ENCODE results near the gene IVL. TPM values are rescaled to one million over a fixed set of nuclear protein-coding genes. Genes with fewer than 3 reads are reported as not detected.

The IVL gene
- total and polyA plus RNA-seq, 2 experiments from 2014 or later = not detected

DNA sequence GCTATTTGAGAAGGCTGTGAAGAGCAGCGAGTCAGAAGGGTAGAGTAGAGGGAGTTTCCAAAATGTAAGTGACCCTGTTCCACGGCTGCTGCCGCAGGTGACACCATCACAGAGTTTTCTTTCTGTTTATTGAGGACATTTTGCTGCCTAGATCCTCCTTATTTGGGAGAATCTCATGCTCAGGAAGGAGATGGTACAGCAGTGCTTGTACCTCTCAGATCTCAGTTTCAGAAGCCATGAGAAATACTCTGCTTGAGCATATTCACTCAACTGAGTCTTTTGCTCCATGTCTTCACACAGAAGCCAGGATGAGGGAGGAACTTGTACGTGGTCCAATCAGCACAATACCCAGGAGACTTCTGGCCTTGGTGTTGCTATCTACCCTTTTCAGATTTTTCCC is 47.0 kb upstream of the IVL start:
- Histone ChIP-seq H3K4me1 (ENCODE audit: insufficient read depth) (no peaks in the 10 kb centered on the region), H3K4me2 (no peak overlapping the region), H3K27me3 (no peaks in the 10 kb centered on the region), H3K9me2 (replicated peaks; ENCODE audit: insufficient read depth) (no peaks in the 10 kb centered on the region), H4K20me1 (ENCODE audit: insufficient read depth, poor library complexity, severe bottlenecking) (no peaks in the 10 kb centered on the region), H3K4me3 (no peak overlapping the region), H2AFZ (no peak overlapping the region), H3K9me3 (ENCODE audit: low read depth) (peaks cover 4% of the 10 kb centered on the region), H3K79me2 (no peaks in the 10 kb centered on the region), H3K27ac (no peak overlapping the region), H3K36me3 (replicated peaks; ENCODE audit: insufficient read depth, low read depth) (no peaks in the 10 kb centered on the region)
- 49% methylated on average over 4 of the region's 4 CpGs for WGBS (ENCODE audit: low lambda C conversion rate, missing lambda C conversion rate)
- no peak for DNase-seq (ENCODE audit: low spot score)
- TF ChIP-seq CTCF (IDR thresholded peaks at IDR 0.05; ENCODE audit: poor library complexity) (no peak), EZH2phosphoT487 (IDR thresholded peaks at IDR 0.05; ENCODE audit: low read depth, severe bottlenecking, unreplicated experiment) (no peak), EZH2 (IDR thresholded peaks at IDR 0.05; ENCODE audit: borderline replicate concordance) (no peak)

DNA sequence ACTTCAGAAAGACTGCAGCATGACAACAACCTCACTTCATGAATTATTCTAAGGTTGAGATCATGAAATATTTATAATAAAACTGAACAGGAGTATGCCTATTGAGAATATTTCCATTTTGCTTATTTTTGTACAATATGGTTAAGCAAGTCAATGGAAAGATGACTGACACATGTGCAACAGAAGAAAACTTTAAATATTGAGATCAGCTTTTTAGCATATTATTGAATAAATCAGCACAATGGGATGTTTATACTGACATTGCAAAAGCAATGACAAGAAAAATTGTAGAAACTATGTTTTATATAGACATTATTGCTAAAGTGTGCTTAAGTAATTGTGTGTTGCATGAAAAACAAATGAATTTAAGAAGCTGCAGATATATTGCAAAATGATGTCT is 43.9 kb upstream of the IVL start:
- Histone ChIP-seq H3K4me3 (no peak overlapping the region), H3K27me3 (no peaks in the 10 kb centered on the region), H2AFZ (no peak overlapping the region), H3K27ac (no peak overlapping the region), H3K4me2 (no peak overlapping the region), H3K79me2 (no peaks in the 10 kb centered on the region), H3K9me3 (ENCODE audit: low read depth) (no peaks in the 10 kb centered on the region), H4K20me1 (ENCODE audit: insufficient read depth, poor library complexity, severe bottlenecking) (no peaks in the 10 kb centered on the region), H3K36me3 (replicated peaks; ENCODE audit: insufficient read depth, low read depth) (no peaks in the 10 kb centered on the region), H3K9me2 (replicated peaks; ENCODE audit: insufficient read depth) (no peaks in the 10 kb centered on the region), H3K4me1 (ENCODE audit: insufficient read depth) (no peaks in the 10 kb centered on the region)
- DNase-seq (ENCODE audit: low spot score) = no peak
- TF ChIP-seq CTCF (IDR thresholded peaks at IDR 0.05; ENCODE audit: poor library complexity) = no peak
- TF ChIP-seq EZH2 (IDR thresholded peaks at IDR 0.05; ENCODE audit: borderline replicate concordance) = no peak
- no peak for TF ChIP-seq EZH2phosphoT487 (IDR thresholded peaks at IDR 0.05; ENCODE audit: low read depth, severe bottlenecking, unreplicated experiment)

- Histone ChIP-seq H3K4me1 (ENCODE audit: insufficient read depth) (no peaks in the 10 kb centered on the region), H3K9me3 (ENCODE audit: low read depth) (no peaks in the 10 kb centered on the region), H4K20me1 (ENCODE audit: insufficient read depth, poor library complexity, severe bottlenecking) (no peaks in the 10 kb centered on the region), H3K27me3 (no peaks in the 10 kb centered on the region), H3K36me3 (replicated peaks; ENCODE audit: insufficient read depth, low read depth) (no peaks in the 10 kb centered on the region), H3K9me2 (replicated peaks; ENCODE audit: insufficient read depth) (no peaks in the 10 kb centered on the region), H3K27ac (no peak overlapping the region), H3K4me3 (no peak overlapping the region), H3K4me2 (no peak overlapping the region), H2AFZ (no peak overlapping the region), H3K79me2 (no peaks in the 10 kb centered on the region)
- TF ChIP-seq CTCF (IDR thresholded peaks at IDR 0.05; ENCODE audit: poor library complexity) (no peak), EZH2phosphoT487 (IDR thresholded peaks at IDR 0.05; ENCODE audit: low read depth, severe bottlenecking, unreplicated experiment) (no peak), EZH2 (IDR thresholded peaks at IDR 0.05; ENCODE audit: borderline replicate concordance) (no peak)
- no peak for DNase-seq (ENCODE audit: low spot score)
- 71% methylated on average over 2 of the region's 2 CpGs for WGBS (ENCODE audit: low lambda C conversion rate, missing lambda C conversion rate)
These were observed 42.0 kb upstream of the IVL start for GRCh38 chr1:152866321-152866720.

Measured in hepatocyte (in vitro differentiated cells).